T-cell (primary cell): ENCODE results near the gene DPP7. TPM values are rescaled to one million over a fixed set of nuclear protein-coding genes. Genes with fewer than 3 reads are reported as not detected.

Experiments used
- ATAC-seq, 4 experiments: fragments of 200-7000 bp in 3 of 4; fragments of 150-1000 bp in 1 of 4; cut with Tn5 transposase; replicated peaks in 1 of 4; 1 replicate in 3 of 4; 2 replicates in 1 of 4; pipeline ENCODE4 v1.10.0; 2021; ENCODE audit warnings: moderate library complexity in 3 of 4, mild to moderate bottlenecking in 2 of 4, moderate number of reproducible peaks in 1 of 4
- CTCF ChIA-PET, 2 donors: fragments of 300-600 bp; sonication (Branson Sonifier 250); formaldehyde crosslinking; loops; one replicate each; lab custom pipeline; 2022; ENCODE audit warnings: antibody characterized with exemption in 2 of 2; lab: Charles Lee
- POLR2A ChIA-PET, 2 donors: fragments of 300-600 bp; sonication (Branson Sonifier 250); formaldehyde crosslinking; loops; one replicate each; lab custom pipeline; 2022; ENCODE audit warnings: antibody characterized with exemption in 2 of 2; lab: Charles Lee
- DNase-seq, 35 experiments: peaks; one replicate each; pipeline versions ENCODE4 v3.0.0 to v3.0.0-alpha.2; 2013 to 2023
- H3K27ac ChIP-seq: one replicate; pipeline ENCODE4 v1.5.1; 2013; ENCODE audit warnings: low read length
- H3K27me3 ChIP-seq, 2 experiments: replicated peaks in 1 of 2; 1 replicate in 1 of 2; 2 replicates in 1 of 2; pipeline versions ENCODE4 v1.6.1 to v1.7.0; 2013; ENCODE audit warnings: low read length in 1 of 2, mixed read lengths in 1 of 2; ENCODE audit not compliant: control insufficient read depth in 2 of 2, insufficient read depth in 2 of 2; ENCODE audit errors: extremely low read depth in 1 of 2
- H3K36me3 ChIP-seq, 2 donors: 1 replicate in 1 of 2; 2 replicates in 1 of 2; pipeline versions ENCODE4 v1.6.1 to v1.7.0; 2013; ENCODE audit warnings: low read length in 1 of 2; ENCODE audit not compliant: control insufficient read depth in 2 of 2, insufficient read depth in 1 of 2; ENCODE audit errors: extremely low read depth in 1 of 2
- H3K4me1 ChIP-seq, 2 experiments: 1 replicate in 1 of 2; 2 replicates in 1 of 2; pipeline versions ENCODE4 v1.6.1 to v1.7.0; 2013; ENCODE audit warnings: low read length in 2 of 2, mixed read lengths in 1 of 2; ENCODE audit not compliant: insufficient read depth in 2 of 2, control insufficient read depth in 1 of 2; ENCODE audit errors: extremely low read depth in 1 of 2
- H3K4me3 ChIP-seq, 2 donors: 1 replicate in 1 of 2; 2 replicates in 1 of 2; pipeline versions ENCODE4 v1.5.1 to v1.7.0; 2013; ENCODE audit warnings: mild to moderate bottlenecking in 2 of 2, low read length in 1 of 2, moderate library complexity in 1 of 2; ENCODE audit not compliant: control insufficient read depth in 1 of 2; ENCODE audit errors: extremely low read depth in 1 of 2
- H3K9me3 ChIP-seq: 2 replicates; pipeline ENCODE4 v1.7.0; 2013
- H3K27ac Mint-ChIP-seq, 2 donors: one replicate each; pipeline ENCODE4 v1.8.0; 2020 to 2021; ENCODE audit warnings: mild to moderate bottlenecking in 2 of 2, mixed read lengths in 2 of 2
- H3K27me3 Mint-ChIP-seq, 2 donors: one replicate each; pipeline ENCODE4 v1.8.0; 2021 to 2022; ENCODE audit warnings: mixed read lengths in 2 of 2
- H3K36me3 Mint-ChIP-seq: one replicate; pipeline ENCODE4 v1.8.0; 2021; ENCODE audit warnings: mixed read lengths
- H3K4me1 Mint-ChIP-seq, 3 donors: one replicate each; pipeline ENCODE4 v1.8.0; 2020 to 2022; ENCODE audit warnings: mixed read lengths in 3 of 3, mild to moderate bottlenecking in 1 of 3
- H3K4me3 Mint-ChIP-seq, 3 donors: one replicate each; pipeline ENCODE4 v1.8.0; 2020 to 2022; ENCODE audit warnings: mild to moderate bottlenecking in 3 of 3, mixed read lengths in 3 of 3, moderate library complexity in 3 of 3
- H3K9me3 Mint-ChIP-seq, 3 donors: one replicate each; pipeline ENCODE4 v1.8.0; 2020 to 2022; ENCODE audit warnings: mixed read lengths in 3 of 3
- WGBS: methylation state at CpG from one replicate; pipeline ENCODE4 v1.1.5; 2013; ENCODE audit warnings: missing lambda C conversion rate; ENCODE audit not compliant: insufficient coverage; 5-methylcytosine and 5-hydroxymethylcytosine counted together
- total RNA-seq, 35 experiments: library from RNA in 6 of 35; stranded (reverse) in 6 of 35; fragments of 120-200 nt in 1 of 35; gene quantifications; one replicate each; pipeline versions ENCODE4 v1.2.1 to v1.2.4 and lab custom pipeline; 2013 to 2026

Gene DPP7
- total RNA-seq, 5 donors from 2014 or later (not counting 1 experiment from before 2014, with no cell fraction given) = 246 to 469 (median 425) TPM

DNA sequence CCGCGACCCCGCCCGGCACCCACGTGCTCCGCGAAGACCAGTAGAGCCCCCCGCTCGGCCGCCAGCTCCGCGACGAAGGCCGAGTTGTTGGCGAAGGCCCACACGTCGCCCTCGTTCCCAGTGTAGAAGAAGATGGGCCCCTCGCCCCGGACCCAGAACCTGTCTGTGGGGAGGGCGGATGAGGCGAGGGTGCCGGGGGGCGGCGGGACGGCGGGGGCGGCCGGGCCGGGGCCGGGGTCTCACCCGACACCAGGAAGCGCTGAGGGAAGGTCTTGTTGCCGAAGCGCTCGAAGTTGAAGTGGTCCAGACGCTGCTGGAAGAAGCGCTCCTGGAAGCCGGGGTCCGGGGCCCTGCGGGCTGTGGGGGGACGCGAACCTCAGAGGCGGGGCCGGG, 317 bp downstream of the DPP7 start:
- H3K27ac Mint-ChIP-seq = no peak overlapping the region
- WGBS = 0% methylated on average over 37 of the region's 45 CpGs
- peaks cover 3% of the 10 kb centered on the region for H3K36me3 Mint-ChIP-seq
- H3K27me3 ChIP-seq = peaks cover 0 to 2% of the 10 kb centered on the region in 2 experiments
- H3K4me3 Mint-ChIP-seq = peak overlapping the region; percentile 49 to 71 (median 68)
- H3K4me3 ChIP-seq = peak overlapping the region; percentile 44 to 47
- H3K4me1 ChIP-seq = peaks cover 4 to 27% of the 10 kb centered on the region in 2 experiments
- CTCF ChIA-PET = no interaction called here
- DNase-seq (no peak), ATAC-seq (peak; percentile 13 to 42 (median 16))
- no peaks in the 10 kb centered on the region for H3K9me3 ChIP-seq
- peaks cover 5 to 10% (median 5%) of the 10 kb centered on the region in 3 donors for H3K4me1 Mint-ChIP-seq
- H3K27me3 Mint-ChIP-seq = no peaks in the 10 kb centered on the region
- H3K9me3 Mint-ChIP-seq = no peaks in the 10 kb centered on the region
- no peak overlapping the region for H3K27ac ChIP-seq
- H3K36me3 ChIP-seq = peaks cover 7 to 35% of the 10 kb centered on the region in 2 donors
- POLR2A ChIA-PET = interaction anchor here in 1 of 2 donors (0.7 kb wide), 1 partner anchor 17 kb away, joined by 11 read pairs; no protein-coding TSS in a partner anchor

- ATAC-seq (peak; percentile 41 to 49 (median 44)), DNase-seq (peak in 16 of 35 experiments; percentile 19 to 62 (median 34))
- H3K4me3 Mint-ChIP-seq = peak overlapping the region; percentile 68 to 78 (median 71)
- Histone ChIP-seq H3K27me3 (peaks cover 0 to 2% of the 10 kb centered on the region in 2 experiments), H3K36me3 (peaks cover 7 to 41% of the 10 kb centered on the region in 2 donors), H3K4me1 (peaks cover 4 to 27% of the 10 kb centered on the region in 2 experiments), H3K9me3 (no peaks in the 10 kb centered on the region), H3K4me3 (no peak overlapping the region), H3K27ac (no peak overlapping the region)
- CTCF ChIA-PET = interaction anchor here (0.6 to 0.9 kb wide), 3 partner anchors 18 to 212 kb away, joined by 3 read pairs; no protein-coding TSS in a partner anchor
- no peaks in the 10 kb centered on the region for H3K9me3 Mint-ChIP-seq
- 12% methylated on average over 46 of the region's 66 CpGs for WGBS
- H3K36me3 Mint-ChIP-seq = peaks cover 3% of the 10 kb centered on the region
- no peaks in the 10 kb centered on the region for H3K27me3 Mint-ChIP-seq
- H3K27ac Mint-ChIP-seq = peak overlapping the region; percentile 8 to 68
- POLR2A ChIA-PET = interaction anchor here in 1 of 2 donors (0.7 kb wide), 1 partner anchor 17 kb away, joined by 11 read pairs; no protein-coding TSS in a partner anchor
- peaks cover 5 to 7% (median 5%) of the 10 kb centered on the region in 3 donors for H3K4me1 Mint-ChIP-seq
Measured at GRCh38 chr9:137113385-137114159, 961 bp downstream of the DPP7 start.

DNA sequence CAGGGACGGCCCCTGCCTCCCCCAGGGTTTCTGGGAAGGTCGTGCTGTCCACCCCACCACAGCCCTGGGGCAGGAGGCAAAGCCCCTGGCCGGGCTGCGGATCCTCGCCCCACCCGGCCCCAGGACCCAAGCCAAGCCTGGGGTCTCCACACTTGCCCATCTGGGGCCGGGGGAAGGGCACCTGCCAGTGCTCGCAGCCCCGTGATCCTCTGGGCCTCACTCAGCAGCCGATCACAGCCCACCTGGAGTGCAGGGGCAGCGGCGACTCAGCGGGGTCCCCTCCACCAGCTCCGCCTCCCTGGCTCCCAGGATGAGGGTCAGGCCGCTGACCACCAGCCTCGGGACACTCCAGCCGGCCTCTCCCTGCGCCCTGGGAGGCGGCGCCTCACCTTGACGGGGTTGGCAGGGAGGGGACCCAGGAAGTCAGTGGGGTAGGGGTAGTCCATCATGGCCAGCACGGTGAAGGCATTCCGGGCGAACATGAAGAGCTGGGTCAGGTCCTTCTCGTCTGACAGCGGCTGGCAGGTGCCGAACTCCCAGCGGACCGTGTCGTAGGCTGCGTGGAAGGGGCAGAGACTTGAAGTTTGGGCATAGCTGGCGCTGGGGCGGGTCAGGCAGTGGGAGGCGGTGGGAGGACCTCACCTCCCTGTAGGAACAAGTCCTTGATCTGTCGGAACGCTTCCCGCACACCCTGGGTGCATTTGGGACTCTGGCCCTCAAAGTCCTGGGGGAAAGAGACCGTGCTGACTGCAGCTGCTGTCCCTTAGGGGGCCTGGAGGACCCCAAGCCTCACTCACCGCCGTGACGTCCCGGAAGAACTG, 1.8 kb downstream of the DPP7 start:
- ATAC-seq = no peak

DNA sequence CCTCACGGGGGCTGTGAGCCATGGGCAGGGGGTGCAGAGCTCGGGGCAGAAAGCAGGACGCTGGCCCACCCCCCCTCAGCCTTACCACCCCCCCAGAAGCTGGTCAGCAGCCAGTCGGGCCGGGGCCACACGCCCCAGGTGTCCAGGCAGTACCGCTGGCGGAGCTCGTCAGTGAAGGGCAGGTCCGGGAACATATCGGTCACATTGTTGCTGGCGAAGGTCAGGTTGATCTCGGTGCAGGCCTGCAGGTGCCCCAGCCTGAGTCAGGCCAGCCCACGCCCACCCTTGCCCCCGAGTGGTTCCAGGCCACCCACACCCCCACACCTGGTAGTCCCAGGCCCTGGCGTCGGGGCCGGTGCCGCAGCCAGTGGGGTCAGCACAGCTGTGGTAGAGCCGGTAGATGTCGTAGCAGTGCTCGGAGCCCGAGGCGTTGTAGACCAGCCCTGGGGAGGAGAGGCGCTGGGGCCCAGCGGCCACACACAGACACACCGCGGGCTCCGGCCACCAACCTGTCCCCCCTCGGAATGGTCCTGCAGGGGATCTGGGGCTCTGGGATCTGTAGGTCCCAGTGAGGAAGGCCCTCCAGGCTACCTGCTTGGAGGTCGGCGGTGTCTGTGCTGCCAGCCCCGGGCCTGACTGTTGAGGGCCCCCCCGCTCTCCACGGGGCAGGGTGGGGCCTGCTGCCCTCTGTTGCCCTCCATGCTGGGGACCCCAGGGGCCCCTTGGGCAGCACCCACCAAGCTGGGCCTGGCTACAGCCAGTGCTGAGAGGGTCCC, 2.6 kb downstream of the DPP7 start:
- Mint-ChIP-seq H3K27ac (no peak overlapping the region), H3K36me3 (peaks cover 3% of the 10 kb centered on the region), H3K4me1 (peaks cover 5 to 7% (median 5%) of the 10 kb centered on the region in 3 donors), H3K9me3 (no peaks in the 10 kb centered on the region), H3K4me3 (peak overlapping the region in 1 of 3 donors; percentile 9), H3K27me3 (no peaks in the 10 kb centered on the region)
- Histone ChIP-seq H3K27me3 (peaks cover 0 to 2% of the 10 kb centered on the region in 2 experiments), H3K4me1 (peaks cover 4 to 27% of the 10 kb centered on the region in 2 experiments), H3K27ac (no peak overlapping the region), H3K9me3 (no peaks in the 10 kb centered on the region), H3K36me3 (peaks cover 12 to 56% of the 10 kb centered on the region in 2 donors), H3K4me3 (no peak overlapping the region)
- ChIA-PET POLR2A (no interaction called here), CTCF (no interaction called here)
- WGBS = 94% methylated on average over 22 of the region's 35 CpGs
- no peak for DNase-seq
- no peak for ATAC-seq

More for the DNA sequence above, 1.8 kb downstream of the DPP7 start:
- H3K36me3 Mint-ChIP-seq = peaks cover 3% of the 10 kb centered on the region
- 95% methylated on average over 29 of the region's 42 CpGs for WGBS
- Histone ChIP-seq H3K27me3 (peaks cover 0 to 2% of the 10 kb centered on the region in 2 experiments), H3K9me3 (no peaks in the 10 kb centered on the region), H3K27ac (no peak overlapping the region), H3K36me3 (peaks cover 8 to 49% of the 10 kb centered on the region in 2 donors), H3K4me3 (no peak overlapping the region), H3K4me1 (peaks cover 4 to 27% of the 10 kb centered on the region in 2 experiments)
- peak overlapping the region; percentile 68 to 78 (median 71) for H3K4me3 Mint-ChIP-seq
- no peaks in the 10 kb centered on the region for H3K27me3 Mint-ChIP-seq
- ChIA-PET CTCF (interaction anchor here (0.7 to 0.9 kb wide), 2 partner anchors 17 to 212 kb away, joined by 3 read pairs; no protein-coding TSS in a partner anchor), POLR2A (no interaction called here)
- H3K9me3 Mint-ChIP-seq = no peaks in the 10 kb centered on the region
- peak overlapping the region in 1 of 2 donors; percentile 8 for H3K27ac Mint-ChIP-seq
- DNase-seq = no peak
- H3K4me1 Mint-ChIP-seq = peaks cover 5 to 7% (median 5%) of the 10 kb centered on the region in 3 donors

DNA sequence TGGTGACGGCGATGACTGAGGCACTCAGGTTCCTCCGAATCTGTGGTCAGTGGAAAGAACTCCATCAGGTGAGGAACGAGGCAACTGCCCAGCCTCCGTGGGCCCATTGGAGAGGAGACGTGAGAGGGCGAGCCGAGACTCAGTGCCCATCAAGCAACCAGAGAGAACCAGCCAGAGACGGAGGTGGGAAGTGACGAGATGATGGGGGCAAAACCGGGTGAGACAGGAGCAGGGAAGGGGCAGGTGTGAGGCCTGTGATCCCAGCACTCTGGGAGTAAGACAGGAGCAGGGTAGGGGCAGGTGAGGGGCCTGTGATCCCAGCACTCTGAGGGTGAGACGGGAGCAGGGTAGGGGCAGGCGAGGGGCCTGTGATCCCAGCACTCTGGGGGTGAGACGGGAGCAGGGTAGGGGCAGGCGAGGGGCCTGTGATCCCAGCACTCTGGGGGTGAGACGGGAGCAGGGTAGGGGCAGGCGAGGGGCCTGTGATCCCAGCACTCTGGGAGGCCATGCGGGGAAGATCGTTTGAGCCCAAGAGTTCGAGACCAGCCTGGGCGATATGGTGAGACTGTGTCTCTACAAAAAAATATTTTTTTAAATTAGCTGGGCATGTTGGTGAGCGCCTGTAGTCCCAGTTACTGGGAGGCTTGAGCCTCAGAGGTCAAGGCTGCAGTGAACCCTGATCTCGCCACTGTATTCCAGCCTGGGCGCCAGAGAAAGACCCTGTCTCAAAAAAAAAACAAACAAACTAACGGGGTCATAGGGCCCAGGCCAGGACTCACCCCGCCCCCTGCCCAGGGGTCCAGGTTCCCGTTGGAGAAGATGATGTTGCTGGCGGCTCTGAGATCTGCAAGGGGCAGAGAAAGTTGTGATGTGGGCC, 3.4 kb downstream of the DPP7 start:
- H3K36me3 ChIP-seq = peaks cover 17 to 64% of the 10 kb centered on the region in 2 donors
- ChIA-PET CTCF (no interaction called here), POLR2A (no interaction called here)
- H3K4me3 ChIP-seq = no peak overlapping the region
- H3K4me3 Mint-ChIP-seq = no peak overlapping the region
- H3K4me1 Mint-ChIP-seq = peaks cover 5 to 7% (median 5%) of the 10 kb centered on the region in 3 donors
- peaks cover 3% of the 10 kb centered on the region for H3K36me3 Mint-ChIP-seq
- 94% methylated on average over 21 of the region's 28 CpGs for WGBS
- no peak overlapping the region for H3K27ac Mint-ChIP-seq
- H3K27me3 ChIP-seq = peaks cover 0 to 2% of the 10 kb centered on the region in 2 experiments
- no peaks in the 10 kb centered on the region for H3K9me3 Mint-ChIP-seq
- H3K9me3 ChIP-seq = no peaks in the 10 kb centered on the region
- H3K27me3 Mint-ChIP-seq = no peaks in the 10 kb centered on the region
- ATAC-seq = no peak
- H3K27ac ChIP-seq = no peak overlapping the region
- DNase-seq = no peak
- peaks cover 4 to 30% of the 10 kb centered on the region in 2 experiments for H3K4me1 ChIP-seq
